EH (cell line): ENCODE data around the gene TANK.
"Not testable (repeated sequence)": the region's sequence is repeated elsewhere in the genome, so short reads cannot be mapped to it uniquely, and the experiment has no call there.

Experiments used
- DNase-seq: peaks from one replicate; pipeline ENCODE4 v3.0.0-alpha.2; 2015; ENCODE audit warnings: low read depth

The TANK gene

DNA sequence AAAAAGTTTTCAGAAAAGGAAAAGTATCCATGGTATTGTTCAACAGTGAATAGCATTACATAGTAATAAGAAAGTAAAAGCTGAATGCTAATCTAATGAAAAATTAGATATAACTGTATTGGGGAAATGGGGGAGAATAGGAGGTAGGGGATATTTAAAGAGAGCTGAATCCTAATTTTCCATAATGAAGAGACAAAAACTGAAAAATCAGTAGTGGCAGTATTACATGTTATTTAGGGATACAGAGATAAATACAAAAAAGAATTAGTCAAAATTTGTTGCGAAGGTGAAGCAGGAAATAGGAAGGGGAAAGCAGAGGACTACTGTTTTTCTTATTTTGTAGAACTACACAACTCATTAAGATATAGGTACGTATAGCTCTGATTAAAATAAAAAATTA lies 9.1 kb downstream of the TANK start:
- DNase-seq: no peak

DNA sequence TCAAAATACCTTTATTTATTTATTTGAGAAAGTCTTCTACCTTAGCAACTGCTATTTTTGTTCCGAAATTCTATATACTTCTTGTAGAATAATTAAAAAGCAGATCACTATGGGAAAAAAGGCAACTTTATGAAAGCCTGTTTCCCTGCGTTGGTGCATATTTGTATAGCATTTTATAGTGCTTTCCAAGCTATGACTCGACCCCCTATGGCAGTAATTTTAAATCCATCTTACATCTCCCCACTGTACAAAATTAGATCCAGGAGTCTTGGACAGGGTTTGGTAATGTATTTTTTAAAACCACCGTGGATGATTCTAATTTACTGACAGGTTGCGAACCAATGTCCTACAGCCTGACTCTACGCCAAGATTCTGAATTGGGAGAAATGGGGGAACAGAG lies 10.1 kb downstream of the TANK start:
- no peak for DNase-seq

GRCh38 chr2:161170958-161171932 lies 11.0 kb downstream of the TANK start:
- peak; percentile 26 for DNase-seq

DNA sequence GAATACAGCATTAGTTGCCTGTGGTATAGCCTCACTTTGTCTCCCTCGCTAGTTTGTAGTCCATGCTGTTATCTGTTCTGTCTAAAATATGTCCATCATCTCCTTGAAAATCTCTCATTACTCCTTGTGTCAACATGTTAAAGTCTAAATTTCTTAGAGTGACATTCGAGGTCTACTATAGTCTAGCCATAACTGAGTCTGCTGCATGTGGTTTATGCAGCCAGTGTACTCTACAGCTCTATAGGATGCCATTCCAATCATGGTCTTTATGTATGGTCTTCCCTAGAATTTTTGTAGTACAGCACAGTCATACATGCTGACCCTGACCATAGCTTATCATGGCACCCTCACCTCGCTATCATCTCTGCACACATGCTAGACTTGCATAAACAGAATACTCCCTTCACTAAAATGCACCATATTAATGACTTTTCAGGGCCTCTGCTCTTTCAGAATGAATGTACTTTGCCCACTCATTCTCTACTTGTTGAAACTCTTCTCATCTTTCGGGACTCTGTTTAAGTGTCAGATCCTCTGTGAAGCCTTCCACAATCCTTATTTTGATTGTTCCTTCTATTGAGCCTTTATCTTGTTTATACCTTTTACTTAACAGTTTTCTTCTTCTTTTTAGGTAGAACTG lies 12.8 kb downstream of the TANK start:
- DNase-seq: no peak

- no peak for DNase-seq
Measured at GRCh38 chr2:161173541-161174194, 13.4 kb downstream of the TANK start.

DNA sequence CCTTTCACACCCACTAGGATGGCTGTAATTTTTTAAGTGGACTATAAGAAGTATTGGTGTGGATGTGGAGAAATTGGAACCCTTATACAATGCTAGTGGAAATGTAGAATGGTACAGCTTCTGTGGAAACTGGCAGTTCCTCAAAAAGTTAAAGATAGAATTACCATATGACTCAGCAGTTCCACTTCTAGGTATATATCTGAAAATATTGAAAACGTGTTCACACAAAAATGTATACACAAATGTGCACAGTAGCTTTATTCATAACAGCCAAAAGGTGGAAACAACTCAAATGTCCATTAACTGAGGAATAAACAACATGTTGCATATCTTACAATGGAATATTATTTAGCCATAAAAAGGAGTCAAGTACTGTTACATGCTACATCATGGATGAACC lies 17.7 kb downstream of the TANK start:
- no peak for DNase-seq

- no peak for DNase-seq
Measured at GRCh38 chr2:161178756-161179155, 18.5 kb downstream of the TANK start.

GRCh38 chr2:161190050-161190449 lies 29.8 kb downstream of the TANK start:
- no peak for DNase-seq

- DNase-seq: not testable (repeated sequence)
Measured at GRCh38 chr2:161195602-161196001, 35.4 kb downstream of the TANK start.

GRCh38 chr2:161199912-161200701 lies 39.9 kb downstream of the TANK start:
- DNase-seq: no peak

- DNase-seq: peak; percentile 28
Measured at GRCh38 chr2:161204846-161205245, 44.6 kb downstream of the TANK start.

GRCh38 chr2:161206471-161207032 lies 46.3 kb downstream of the TANK start:
- peak; percentile 30 for DNase-seq

GRCh38 chr2:161207941-161208340 lies 47.7 kb downstream of the TANK start:
- DNase-seq: no peak

DNA sequence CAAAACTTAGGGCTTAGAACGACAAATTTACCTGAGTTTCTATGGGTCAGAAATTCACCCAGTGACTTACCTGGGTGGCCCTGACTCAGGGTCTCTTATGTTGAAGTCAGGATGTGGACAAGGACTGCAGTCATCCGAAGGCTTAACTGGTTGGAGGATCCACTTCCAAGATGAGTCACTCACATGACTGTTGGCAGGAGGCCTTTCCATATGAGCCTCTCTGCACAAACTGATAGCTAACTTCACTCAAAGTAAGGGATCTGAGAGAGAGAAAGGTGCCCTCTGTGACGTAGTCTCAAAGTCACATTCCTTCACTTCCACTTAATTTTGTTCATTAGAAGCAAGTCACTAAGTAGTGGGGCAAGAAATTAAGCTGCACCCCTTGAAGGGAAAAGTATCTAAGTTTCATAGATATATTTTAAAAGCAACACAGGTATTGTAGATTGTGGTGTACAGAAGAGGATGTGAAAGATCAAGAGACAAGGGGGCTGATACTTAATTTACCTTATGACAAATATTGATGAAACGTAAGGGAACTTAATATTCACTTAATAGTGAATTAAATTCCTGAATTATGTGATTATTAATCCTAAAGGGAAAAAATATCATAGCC lies 48.4 kb downstream of the TANK start:
- DNase-seq: peak; percentile 80

GRCh38 chr2:161209902-161210301 lies 49.7 kb downstream of the TANK start:
- DNase-seq: no peak

GRCh38 chr2:161217597-161218185 lies 57.5 kb downstream of the TANK start:
- DNase-seq: no peak

- peak; percentile 10 for DNase-seq
Measured at GRCh38 chr2:161219211-161219610, 59.0 kb downstream of the TANK start.

- peak; percentile 51 for DNase-seq
Measured at GRCh38 chr2:161223139-161223732, 63.0 kb downstream of the TANK start.

GRCh38 chr2:161228511-161229240 lies 68.4 kb downstream of the TANK start:
- no peak for DNase-seq

DNA sequence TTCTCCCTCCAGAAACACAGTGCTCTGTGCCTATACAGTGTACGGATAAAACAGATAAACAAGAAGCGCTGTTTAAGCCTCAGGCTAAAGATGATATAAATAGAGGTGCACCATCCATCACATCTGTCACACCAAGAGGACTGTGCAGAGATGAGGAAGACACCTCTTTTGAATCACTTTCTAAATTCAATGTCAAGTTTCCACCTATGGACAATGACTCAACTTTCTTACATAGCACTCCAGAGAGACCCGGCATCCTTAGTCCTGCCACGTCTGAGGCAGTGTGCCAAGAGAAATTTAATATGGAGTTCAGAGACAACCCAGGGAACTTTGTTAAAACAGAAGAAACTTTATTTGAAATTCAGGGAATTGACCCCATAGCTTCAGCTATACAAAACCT lies 70.7 kb downstream of the TANK start:
- no peak for DNase-seq
